ENCODE results near the gene NFASC. TPM values are rescaled to one million over a fixed set of nuclear protein-coding genes. Genes with fewer than 3 reads are reported as not detected.

NFASC gene
- total and polyA plus RNA-seq, 9 of the 15 experiments (the other 6 are each of a cell fraction or from before 2014, with no cell fraction given): 0.03 to 0.16 (median 0.06) TPM; not detected in 6

- BruUV-seq (replicated peaks): no TSS peak
- H3K9ac ChIP-seq (ENCODE audit: insufficient read depth in 1 of 2, low read depth in 2 of 2, low read length in 2 of 2): no peak overlapping the region
- no peak overlapping the region for H2AFZ ChIP-seq (ENCODE audit: low read depth, low read length)
- no peak overlapping the region for H3K4me3 ChIP-seq
- TF ChIP-seq ZBTB40 (IDR thresholded peaks at IDR 0.05) (no peak), ZBTB40 (CRISPR knock-in tag; IDR thresholded peaks at IDR 0.05) (no peak), ETV6 (IDR thresholded peaks at IDR 0.05; ENCODE audit: borderline replicate concordance in 1 of 2, low read depth in 2 of 2, low read length in 1 of 2) (no peak), ETV6 (CRISPR knock-in tag; IDR thresholded peaks at IDR 0.05; ENCODE audit: borderline replicate concordance) (no peak), JUNB (CRISPR knock-in tag; conservative IDR thresholded peaks at IDR 0.05) (no peak), NFRKB (IDR thresholded peaks at IDR 0.05; ENCODE audit: low read depth) (no peak), JUND (IDR thresholded peaks at IDR 0.05; ENCODE audit: borderline replicate concordance, low read depth, low read length) (no peak), JUND (tag; IDR thresholded peaks at IDR 0.05; ENCODE audit: borderline replicate concordance, low read depth, low read length) (no peak), SIRT6 (IDR thresholded peaks at IDR 0.05; ENCODE audit: low read depth, low read length) (no peak)
- H3K4me2 ChIP-seq (ENCODE audit: insufficient read depth, low read length): no peak overlapping the region
- DNase-seq (ENCODE audit: extremely low read depth in 1 of 4, low spot score in 3 of 4) (no peak), FAIRE-seq (no peak), ATAC-seq (no peak)
- in situ Hi-C loops (cut with MboI) (no loop called here), intact Hi-C loops (cut with micrococcal nuclease) (no loop called here)
- ChIA-PET CTCF (ENCODE audit: low intra/inter-chr PET ratio) (no interaction called here), POLR2A (interaction anchor here (0.7 to 2.7 kb wide), 3 partner anchors 11 to 31 kb away, joined by 3 to 7 read pairs (median 3); no protein-coding TSS in a partner anchor)
- H3K9me3 ChIP-seq (replicated peaks; ENCODE audit: control insufficient read depth, insufficient read depth, low read depth, low read length): no peaks in the 10 kb centered on the region
- under 1% methylated on average over 7 of the region's 7 CpGs for WGBS (ENCODE audit: insufficient coverage, low coverage, missing lambda C conversion rate)
- H3K36me3 ChIP-seq (ENCODE audit: control insufficient read depth, insufficient read depth, low read length): no peaks in the 10 kb centered on the region
- H4K20me1 ChIP-seq (replicated peaks; ENCODE audit: control insufficient read depth, insufficient read depth, low read length): 0 out of 2 replicates have a peak, but pooled peaks cover 14% of the 10 kb centered on the region
- H3K79me2 ChIP-seq (ENCODE audit: control insufficient read depth, insufficient read depth, low read length): no peaks in the 10 kb centered on the region
- H3K9me1 ChIP-seq (ENCODE audit: control insufficient read depth, insufficient read depth, low read length): no peaks in the 10 kb centered on the region
- peaks cover 69 to 91% of the 10 kb centered on the region in 2 experiments for H3K27me3 ChIP-seq (ENCODE audit: control insufficient read depth in 2 of 2, insufficient read depth in 2 of 2, low read length in 2 of 2)
- H3K4me1 ChIP-seq (replicated peaks in 1 of 2; ENCODE audit: control insufficient read depth in 2 of 2, insufficient read depth in 2 of 2, low read length in 2 of 2): no peaks in the 10 kb centered on the region
- H3K27ac ChIP-seq (ENCODE audit: extremely low read depth, low read depth, low read length): no peak overlapping the region
Observed at GRCh38 chr1:205002705-205003104, 132.0 kb downstream of the NFASC start.

All from K562 (cell line).